Liver (tissue), 9 donors: ENCODE data around the gene ATE1. TPM values are rescaled to one million over a fixed set of nuclear protein-coding genes. Genes with fewer than 3 reads are reported as not detected.

ENCODE experiments used
- DNase-seq: peaks from one replicate; pipeline ENCODE4 v3.0.0-alpha.2; 2017; ENCODE audit warnings: low spot score
- H3K27ac ChIP-seq, 2 donors: one replicate each; pipeline ENCODE4 v1.7.0; 2013; ENCODE audit warnings: inconsistent platforms in 2 of 2, low read length in 2 of 2, control low read depth in 1 of 2, low read depth in 1 of 2, mild to moderate bottlenecking in 1 of 2
- H3K27me3 ChIP-seq, 4 donors: one replicate each; pipeline versions ENCODE4 v1.6.1 to v1.7.0; 2013; ENCODE audit warnings: low read length in 3 of 4, inconsistent platforms in 1 of 4, mild to moderate bottlenecking in 1 of 4, moderate library complexity in 1 of 4; ENCODE audit not compliant: control insufficient read depth in 4 of 4, insufficient read depth in 4 of 4
- H3K36me3 ChIP-seq, 4 donors: one replicate each; pipeline versions ENCODE4 v1.6.1 to v1.7.0; 2013; ENCODE audit warnings: low read length in 3 of 4, mild to moderate bottlenecking in 3 of 4, low read depth in 1 of 4, moderate library complexity in 1 of 4; ENCODE audit not compliant: control insufficient read depth in 4 of 4, insufficient read depth in 3 of 4
- H3K4me1 ChIP-seq, 4 donors: one replicate each; pipeline versions ENCODE4 v1.6.1 to v1.7.0; 2013; ENCODE audit warnings: low read length in 3 of 4, mild to moderate bottlenecking in 3 of 4, moderate library complexity in 1 of 4; ENCODE audit not compliant: control insufficient read depth in 4 of 4, insufficient read depth in 4 of 4
- H3K4me3 ChIP-seq, 3 donors: one replicate each; pipeline versions ENCODE4 v1.6.1 to v1.7.0; 2013; ENCODE audit warnings: low read length in 3 of 3, control low read depth in 1 of 3, low read depth in 1 of 3, mild to moderate bottlenecking in 1 of 3
- H3K9ac ChIP-seq, 2 donors: one replicate each; pipeline ENCODE4 v1.7.0; 2013; ENCODE audit warnings: low read length in 2 of 2, mild to moderate bottlenecking in 2 of 2, moderate library complexity in 2 of 2, control low read depth in 1 of 2, low read depth in 1 of 2
- H3K9me3 ChIP-seq, 4 donors: one replicate each; pipeline versions ENCODE4 v1.6.1 to v1.7.0; 2013; ENCODE audit warnings: low read length in 3 of 4; ENCODE audit not compliant: control insufficient read depth in 4 of 4
- ATF3 ChIP-seq: IDR thresholded peaks from 2 replicates; pipeline ENCODE4 v1.6.1; 2016; ENCODE audit warnings: antibody characterized with exemption
- CTCF ChIP-seq: fragments of 150-350 bp; IDR thresholded peaks from 2 replicates; pipeline ENCODE4 v1.5.1; 2017; ENCODE audit warnings: improper control_type of control experiment, low read depth, low read length; ENCODE audit not compliant: missing input control
- EGR1 ChIP-seq, 2 donors: IDR thresholded peaks; 2 replicates each; pipeline ENCODE4 v1.6.1; 2016 to 2018; ENCODE audit warnings: antibody characterized with exemption in 2 of 2, low read depth in 2 of 2
- FOXA1 ChIP-seq: IDR thresholded peaks from 2 replicates; pipeline ENCODE4 v1.6.1; 2016; ENCODE audit warnings: antibody characterized with exemption
- FOXA2 ChIP-seq: IDR thresholded peaks from 2 replicates; pipeline ENCODE4 v1.6.1; 2016; ENCODE audit warnings: antibody characterized with exemption
- GABPA ChIP-seq, 2 donors: IDR thresholded peaks in 1 of 2; conservative IDR thresholded peaks in 1 of 2; 2 replicates each; pipeline ENCODE4 v1.6.1; 2016; ENCODE audit warnings: antibody characterized with exemption in 2 of 2, mild to moderate bottlenecking in 1 of 2, moderate library complexity in 1 of 2
- HNF4A ChIP-seq, 2 donors: conservative IDR thresholded peaks; 2 replicates each; pipeline ENCODE4 v1.6.1; 2016; ENCODE audit warnings: antibody characterized with exemption in 2 of 2, mild to moderate bottlenecking in 2 of 2
- HNF4G ChIP-seq: IDR thresholded peaks from 2 replicates; pipeline ENCODE4 v1.6.1; 2016; ENCODE audit warnings: antibody characterized with exemption
- JUND ChIP-seq, 2 donors: IDR thresholded peaks; 2 replicates each; pipeline ENCODE4 v1.6.1; 2016; ENCODE audit warnings: antibody characterized with exemption in 2 of 2
- MAX ChIP-seq: IDR thresholded peaks from 2 replicates; pipeline ENCODE4 v1.6.1; 2016; ENCODE audit warnings: antibody characterized with exemption
- NR2F2 ChIP-seq: IDR thresholded peaks from 2 replicates; pipeline ENCODE4 v1.6.1; 2016; ENCODE audit warnings: antibody characterized with exemption
- RAD21 ChIP-seq, 2 donors: IDR thresholded peaks; 2 replicates each; pipeline ENCODE4 v1.6.1; 2016; ENCODE audit warnings: antibody characterized with exemption in 2 of 2, mild to moderate bottlenecking in 2 of 2
- REST ChIP-seq: IDR thresholded peaks from 2 replicates; pipeline ENCODE4 v1.6.1; 2016; ENCODE audit warnings: antibody characterized with exemption, mild to moderate bottlenecking
- RXRA ChIP-seq, 2 donors: IDR thresholded peaks; 2 replicates each; pipeline ENCODE4 v1.6.1; 2017 to 2018; ENCODE audit warnings: antibody characterized with exemption in 2 of 2, mild to moderate bottlenecking in 1 of 2
- SP1 ChIP-seq: IDR thresholded peaks from 2 replicates; pipeline ENCODE4 v1.6.1; 2018; ENCODE audit warnings: antibody characterized with exemption, mild to moderate bottlenecking
- TAF1 ChIP-seq: conservative IDR thresholded peaks from 2 replicates; pipeline ENCODE4 v1.6.1; 2016; ENCODE audit warnings: antibody characterized with exemption, mild to moderate bottlenecking
- YY1 ChIP-seq: IDR thresholded peaks from 2 replicates; pipeline ENCODE4 v1.6.1; 2016; ENCODE audit warnings: antibody characterized with exemption, mild to moderate bottlenecking
- ZBTB33 ChIP-seq: IDR thresholded peaks from 2 replicates; pipeline ENCODE4 v1.6.1; 2016; ENCODE audit warnings: antibody characterized with exemption
- WGBS: extraction: QIAGEN DNeasy Blood & Tissue Kit; methylation state at CpG from one replicate; pipeline ENCODE4 v1.1.7; 2013; 5-methylcytosine and 5-hydroxymethylcytosine counted together
- polyA plus RNA-seq, 2 donors: library from polyadenylated mRNA; stranded (reverse) in 1 of 2; unstranded in 1 of 2; fragments of 200-250 nt in 1 of 2; fragments of >200 nt in 1 of 2; fragmentation: Nextera tagmentation in 1 of 2; extraction: Ambion mirVana in 1 of 2; gene quantifications; one replicate each; pipeline versions ENCODE4 v1.2.1 to v1.2.3, GENCODE V29; 2013 to 2015
- total RNA-seq, 2 donors: library from RNA; depleted of rRNA; stranded (reverse); fragments of >200 nt; gene quantifications; one replicate each; pipeline ENCODE4 v1.2.3, GENCODE V29; 2014
- donor health status: healthy.
- donor health status: healthy.
- donor health status: healthy.
- donor health status: healthy.
- donor health status: healthy.

The ATE1 gene
- total and polyA plus RNA-seq, 4 donors: 7.9 to 34.9 (median 13.5) TPM

- 94% methylated on average over 3 of the region's 3 CpGs for WGBS
- H3K36me3 ChIP-seq: peaks cover 0 to 17% (median 11%) of the 10 kb centered on the region in 4 donors
- no peaks in the 10 kb centered on the region for H3K4me1 ChIP-seq
- no peak overlapping the region for H3K27ac ChIP-seq
- no peak overlapping the region for H3K4me3 ChIP-seq
- H3K9me3 ChIP-seq: no peaks in the 10 kb centered on the region
- no peak for TF ChIP-seq NR2F2
- no peak for TF ChIP-seq RAD21 (IDR thresholded peaks at IDR 0.05)
- TF ChIP-seq SP1: no peak
- TF ChIP-seq JUND (IDR thresholded peaks at IDR 0.05): no peak
- TF ChIP-seq MAX: no peak
- TF ChIP-seq ATF3: no peak
- no peak for TF ChIP-seq RXRA (IDR thresholded peaks at IDR 0.05)
- no peak for TF ChIP-seq HNF4G
- no peak for TF ChIP-seq EGR1 (IDR thresholded peaks at IDR 0.05; ENCODE audit: low read depth in 2 of 2)
- TF ChIP-seq YY1: no peak
- no peak for TF ChIP-seq FOXA1
- TF ChIP-seq FOXA2: no peak
- TF ChIP-seq ZBTB33: no peak
- no peak for TF ChIP-seq CTCF
- TF ChIP-seq REST: no peak
- TF ChIP-seq HNF4A (conservative IDR thresholded peaks at IDR 0.05): no peak
- TF ChIP-seq TAF1: no peak
- no peak for TF ChIP-seq GABPA (IDR thresholded peaks at IDR 0.05 in 1 of 2, conservative IDR thresholded peaks at IDR 0.05 in 1 of 2)
- no peaks in the 10 kb centered on the region for H3K27me3 ChIP-seq
- H3K9ac ChIP-seq: no peak overlapping the region
- DNase-seq: no peak
Observed at GRCh38 chr10:121860810-121861209, 67.0 kb downstream of the ATE1 start.
